ENCODE measurements around the gene PLPP1.
A peak's percentile ranks its signal among the peaks of the same experiment; 100 is the strongest.

PLPP1 gene

DNA sequence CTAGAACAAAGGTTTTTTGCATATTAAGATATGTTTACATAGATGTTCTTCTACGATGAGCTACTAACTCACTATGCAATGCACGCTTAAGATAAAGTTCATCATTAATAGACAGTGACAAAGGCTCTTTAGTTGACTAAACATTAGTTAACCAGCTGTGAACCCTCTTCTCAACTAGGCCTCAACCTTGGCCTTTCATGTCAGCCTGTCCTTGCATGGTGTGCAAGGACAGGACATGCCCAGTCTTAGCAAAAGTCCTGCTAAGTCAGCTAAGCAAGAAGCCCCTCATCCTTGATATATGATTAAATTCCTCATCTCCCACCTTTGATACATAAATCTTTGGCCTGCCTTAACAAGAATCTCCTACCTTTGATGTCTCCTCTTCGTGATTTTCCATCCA lies 50.9 kb downstream of the PLPP1 start:
- Histone ChIP-seq H3K9ac (ENCODE audit: low read depth in 1 of 2, low read length in 2 of 2) (no peak overlapping the region), H3K9me3 (ENCODE audit: control insufficient read depth in 2 of 2, low read length in 2 of 2) (no peaks in the 10 kb centered on the region), H3K4me3 (ENCODE audit: low read length in 2 of 2) (no peak overlapping the region), H3K36me3 (ENCODE audit: control insufficient read depth in 2 of 2, insufficient read depth in 2 of 2, low read length in 2 of 2) (peaks cover 0 to 3% of the 10 kb centered on the region in 2 donors), H3K27ac (ENCODE audit: low read depth in 2 of 2, low read length in 2 of 2) (no peak overlapping the region), H3K4me1 (ENCODE audit: control insufficient read depth in 2 of 2, insufficient read depth in 2 of 2, low read length in 2 of 2) (no peaks in the 10 kb centered on the region), H3K27me3 (ENCODE audit: control insufficient read depth in 2 of 2, insufficient read depth in 2 of 2, low read length in 2 of 2) (no peaks in the 10 kb centered on the region)

DNA sequence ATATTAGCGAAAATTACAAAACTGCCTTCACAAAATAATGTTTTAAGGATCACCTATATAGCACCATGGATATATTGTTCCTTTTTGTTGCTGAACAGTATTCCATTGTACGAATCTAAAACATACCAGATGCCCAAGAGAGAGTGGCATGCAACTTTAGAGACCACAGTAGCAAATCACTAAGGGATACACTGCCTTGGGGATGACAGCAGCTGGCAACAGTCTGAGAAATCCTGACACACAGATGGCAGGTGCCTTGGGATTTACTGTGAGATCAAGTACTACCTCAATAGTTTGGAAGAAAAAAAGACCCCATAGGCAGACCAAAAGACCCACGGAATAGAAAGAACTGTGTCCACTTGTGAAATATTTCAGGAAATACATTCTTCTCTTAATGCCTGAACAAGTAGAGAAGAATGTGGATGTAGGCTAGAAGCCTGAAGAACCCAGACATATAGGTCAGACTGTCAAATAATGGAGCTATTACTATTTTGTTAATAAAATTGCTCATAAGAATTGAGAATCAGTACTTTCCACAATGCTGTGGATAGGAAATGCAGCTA lies 53.4 kb downstream of the PLPP1 start:
- no peaks in the 10 kb centered on the region for H3K4me1 ChIP-seq (ENCODE audit: control insufficient read depth in 2 of 2, insufficient read depth in 2 of 2, low read length in 2 of 2)
- H3K27ac ChIP-seq (ENCODE audit: low read depth in 2 of 2, low read length in 2 of 2), result no peak overlapping the region
- H3K27me3 ChIP-seq (ENCODE audit: control insufficient read depth in 2 of 2, insufficient read depth in 2 of 2, low read length in 2 of 2), result no peaks in the 10 kb centered on the region
- peaks cover 0 to 3% of the 10 kb centered on the region in 2 donors for H3K36me3 ChIP-seq (ENCODE audit: control insufficient read depth in 2 of 2, insufficient read depth in 2 of 2, low read length in 2 of 2)
- no peak overlapping the region for H3K9ac ChIP-seq (ENCODE audit: low read depth in 1 of 2, low read length in 2 of 2)
- no peak overlapping the region for H3K4me3 ChIP-seq (ENCODE audit: low read length in 2 of 2)
- no peaks in the 10 kb centered on the region for H3K9me3 ChIP-seq (ENCODE audit: control insufficient read depth in 2 of 2, low read length in 2 of 2)

DNA sequence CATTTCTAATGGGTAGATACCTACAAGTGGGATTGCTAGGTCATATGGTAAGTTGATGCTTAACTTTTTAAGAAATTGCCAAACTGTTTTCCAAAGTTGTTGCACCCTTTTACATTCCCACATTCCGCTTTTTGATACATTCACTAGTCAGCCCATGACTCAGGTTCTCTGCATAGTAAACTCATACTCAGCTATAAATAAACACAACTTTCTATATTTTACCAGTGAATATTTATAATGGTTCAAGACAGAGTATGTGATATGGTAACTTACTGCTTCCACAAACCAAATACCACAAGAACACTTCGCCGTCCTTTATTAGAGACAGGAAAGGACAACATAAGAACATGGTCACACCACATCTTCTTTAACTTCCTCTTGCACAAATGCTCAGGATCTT lies 54.0 kb downstream of the PLPP1 start:
- no peaks in the 10 kb centered on the region for H3K9me3 ChIP-seq (ENCODE audit: control insufficient read depth in 2 of 2, low read length in 2 of 2)
- no peak overlapping the region for H3K27ac ChIP-seq (ENCODE audit: low read depth in 2 of 2, low read length in 2 of 2)
- no peaks in the 10 kb centered on the region for H3K27me3 ChIP-seq (ENCODE audit: control insufficient read depth in 2 of 2, insufficient read depth in 2 of 2, low read length in 2 of 2)
- no peak overlapping the region for H3K9ac ChIP-seq (ENCODE audit: low read depth in 1 of 2, low read length in 2 of 2)
- no peak overlapping the region for H3K4me3 ChIP-seq (ENCODE audit: low read length in 2 of 2)
- H3K4me1 ChIP-seq (ENCODE audit: control insufficient read depth in 2 of 2, insufficient read depth in 2 of 2, low read length in 2 of 2), result no peaks in the 10 kb centered on the region
- H3K36me3 ChIP-seq (ENCODE audit: control insufficient read depth in 2 of 2, insufficient read depth in 2 of 2, low read length in 2 of 2), result peaks cover 0 to 3% of the 10 kb centered on the region in 2 donors

DNA sequence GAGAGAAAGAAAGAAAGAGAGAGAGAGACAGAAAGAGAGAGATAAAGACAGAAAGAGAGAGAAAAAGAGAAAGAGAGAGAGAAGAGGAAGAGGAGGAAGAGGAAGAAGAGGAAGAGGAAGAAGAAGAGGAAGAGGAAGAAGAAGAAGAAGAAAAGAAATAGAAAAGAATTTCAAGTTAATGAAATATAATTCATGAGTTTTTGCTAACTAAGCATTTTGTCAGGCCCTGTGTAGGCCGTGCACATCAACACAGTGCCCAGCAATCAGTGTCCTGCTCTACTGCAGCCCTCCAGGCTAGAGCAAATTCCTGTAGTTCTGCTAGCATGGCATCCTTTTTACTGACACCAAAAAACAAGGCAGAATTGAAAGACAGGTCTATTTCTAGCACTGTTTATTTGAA lies 62.1 kb downstream of the PLPP1 start:
- Histone ChIP-seq H3K4me3 (ENCODE audit: low read length in 2 of 2) (no peak overlapping the region), H3K36me3 (ENCODE audit: control insufficient read depth in 2 of 2, insufficient read depth in 2 of 2, low read length in 2 of 2) (peaks cover 0 to 4% of the 10 kb centered on the region in 2 donors), H3K27me3 (ENCODE audit: control insufficient read depth in 2 of 2, insufficient read depth in 2 of 2, low read length in 2 of 2) (no peaks in the 10 kb centered on the region), H3K9ac (ENCODE audit: low read depth in 1 of 2, low read length in 2 of 2) (no peak overlapping the region), H3K27ac (ENCODE audit: low read depth in 2 of 2, low read length in 2 of 2) (no peak overlapping the region), H3K4me1 (ENCODE audit: control insufficient read depth in 2 of 2, insufficient read depth in 2 of 2, low read length in 2 of 2) (peaks cover 1 to 10% of the 10 kb centered on the region in 2 donors), H3K9me3 (ENCODE audit: control insufficient read depth in 2 of 2, low read length in 2 of 2) (no peaks in the 10 kb centered on the region)

DNA sequence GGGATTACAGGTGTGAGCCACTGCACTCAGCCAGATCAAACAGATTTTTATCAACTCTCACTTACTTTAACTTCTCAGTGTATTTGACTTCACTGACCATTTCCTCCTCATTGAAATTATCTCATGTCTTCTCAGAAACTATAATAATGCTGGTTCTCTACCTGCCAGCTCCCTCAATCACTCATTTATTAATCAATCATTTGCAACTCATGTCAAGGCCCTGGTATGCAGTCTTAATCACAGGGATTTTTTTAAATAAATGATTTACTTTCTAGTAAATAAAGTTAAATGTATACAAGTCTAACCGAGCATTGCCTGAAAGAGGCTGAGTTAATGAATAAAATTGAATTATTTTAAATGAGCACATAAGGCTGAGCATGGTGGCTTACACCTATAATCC lies 63.3 kb downstream of the PLPP1 start:
- H3K27me3 ChIP-seq (ENCODE audit: control insufficient read depth in 2 of 2, insufficient read depth in 2 of 2, low read length in 2 of 2), result no peaks in the 10 kb centered on the region
- H3K36me3 ChIP-seq (ENCODE audit: control insufficient read depth in 2 of 2, insufficient read depth in 2 of 2, low read length in 2 of 2), result peaks cover 0 to 4% of the 10 kb centered on the region in 2 donors
- H3K4me1 ChIP-seq (ENCODE audit: control insufficient read depth in 2 of 2, insufficient read depth in 2 of 2, low read length in 2 of 2), result peaks cover 8 to 11% of the 10 kb centered on the region in 2 donors
- no peak overlapping the region for H3K4me3 ChIP-seq (ENCODE audit: low read length in 2 of 2)
- no peaks in the 10 kb centered on the region for H3K9me3 ChIP-seq (ENCODE audit: control insufficient read depth in 2 of 2, low read length in 2 of 2)
- H3K9ac ChIP-seq (ENCODE audit: low read depth in 1 of 2, low read length in 2 of 2), result no peak overlapping the region
- no peak overlapping the region for H3K27ac ChIP-seq (ENCODE audit: low read depth in 2 of 2, low read length in 2 of 2)

DNA sequence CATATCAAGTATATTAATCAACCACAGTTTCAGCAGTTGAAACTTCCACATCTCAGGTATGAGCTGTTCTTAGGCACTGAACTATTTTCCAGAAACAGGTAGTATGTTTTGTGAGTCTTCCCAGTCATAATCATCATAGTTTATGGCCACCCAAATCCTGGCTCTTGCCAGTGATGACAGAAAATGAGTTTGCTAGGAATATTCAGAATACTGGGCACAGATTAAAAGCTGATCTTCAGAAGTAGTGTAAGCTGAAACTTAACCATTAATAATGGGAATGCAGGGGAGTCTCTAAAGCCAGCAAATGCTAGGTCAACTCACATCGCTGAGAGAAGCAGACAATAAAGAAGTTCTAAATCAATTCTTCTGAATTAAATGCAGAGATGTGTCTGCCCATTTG lies 64.5 kb downstream of the PLPP1 start:
- H3K9ac ChIP-seq (ENCODE audit: low read depth in 1 of 2, low read length in 2 of 2), result no peak overlapping the region
- H3K4me3 ChIP-seq (ENCODE audit: low read length in 2 of 2), result no peak overlapping the region
- H3K4me1 ChIP-seq (ENCODE audit: control insufficient read depth in 2 of 2, insufficient read depth in 2 of 2, low read length in 2 of 2), result peaks cover 8 to 11% of the 10 kb centered on the region in 2 donors
- no peaks in the 10 kb centered on the region for H3K27me3 ChIP-seq (ENCODE audit: control insufficient read depth in 2 of 2, insufficient read depth in 2 of 2, low read length in 2 of 2)
- peaks cover 0 to 9% of the 10 kb centered on the region in 2 donors for H3K36me3 ChIP-seq (ENCODE audit: control insufficient read depth in 2 of 2, insufficient read depth in 2 of 2, low read length in 2 of 2)
- no peak overlapping the region for H3K27ac ChIP-seq (ENCODE audit: low read depth in 2 of 2, low read length in 2 of 2)
- H3K9me3 ChIP-seq (ENCODE audit: control insufficient read depth in 2 of 2, low read length in 2 of 2), result no peaks in the 10 kb centered on the region

DNA sequence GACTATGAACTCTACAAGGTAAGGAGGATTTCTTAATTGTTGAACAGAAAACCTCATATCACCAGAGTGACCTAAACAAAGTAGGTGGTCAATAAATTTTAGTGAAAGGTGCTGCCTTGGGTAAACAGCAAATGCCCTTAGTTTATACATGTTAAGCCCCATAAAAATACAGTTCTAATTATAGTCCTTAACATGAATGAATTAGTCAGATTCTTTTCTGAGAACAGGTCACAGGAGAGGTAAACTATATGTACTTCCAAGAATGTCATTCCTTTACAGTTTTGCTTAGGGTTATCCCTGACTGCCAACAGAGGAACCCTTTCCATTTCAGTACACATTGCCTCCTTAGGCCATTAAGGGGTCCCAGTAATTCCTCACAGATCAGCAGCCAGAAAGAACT lies 64.9 kb downstream of the PLPP1 start:
- no peak overlapping the region for H3K9ac ChIP-seq (ENCODE audit: low read depth in 1 of 2, low read length in 2 of 2)
- H3K27me3 ChIP-seq (ENCODE audit: control insufficient read depth in 2 of 2, insufficient read depth in 2 of 2, low read length in 2 of 2), result no peaks in the 10 kb centered on the region
- no peaks in the 10 kb centered on the region for H3K9me3 ChIP-seq (ENCODE audit: control insufficient read depth in 2 of 2, low read length in 2 of 2)
- H3K36me3 ChIP-seq (ENCODE audit: control insufficient read depth in 2 of 2, insufficient read depth in 2 of 2, low read length in 2 of 2), result peaks cover 0 to 9% of the 10 kb centered on the region in 2 donors
- no peak overlapping the region for H3K4me3 ChIP-seq (ENCODE audit: low read length in 2 of 2)
- no peak overlapping the region for H3K27ac ChIP-seq (ENCODE audit: low read depth in 2 of 2, low read length in 2 of 2)
- H3K4me1 ChIP-seq (ENCODE audit: control insufficient read depth in 2 of 2, insufficient read depth in 2 of 2, low read length in 2 of 2), result peaks cover 8 to 11% of the 10 kb centered on the region in 2 donors

DNA sequence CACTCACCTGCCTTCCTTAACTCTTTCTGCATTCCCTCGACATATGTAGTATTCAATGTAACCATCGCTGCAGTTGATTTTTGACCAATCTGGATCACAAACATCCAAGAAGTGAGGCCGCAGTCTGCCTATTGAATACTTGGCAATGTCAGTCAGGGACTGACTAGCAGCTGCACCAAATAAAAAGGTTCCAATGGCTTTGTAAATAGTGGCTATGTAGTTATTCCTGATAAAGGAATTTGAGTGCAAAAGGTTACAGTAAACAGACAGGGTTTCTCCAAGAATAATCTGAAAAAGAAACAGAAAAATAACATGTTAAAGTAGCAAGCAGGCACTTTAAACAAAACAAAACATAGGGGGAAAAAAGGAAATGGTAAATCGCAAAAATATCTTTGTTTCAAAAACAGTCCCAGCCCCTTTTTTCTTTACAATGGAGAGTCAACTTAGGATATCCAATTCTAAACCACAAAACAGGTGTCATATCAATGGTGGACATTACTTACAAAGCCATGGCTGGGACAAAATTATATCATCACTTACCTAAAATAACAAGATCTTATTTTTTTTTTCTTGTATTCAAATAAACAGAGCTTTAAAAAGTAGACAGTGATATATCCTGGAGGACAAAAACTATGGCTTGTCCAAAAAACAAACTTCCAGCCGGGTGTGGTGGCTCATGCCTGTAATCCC lies 66.8 kb downstream of the PLPP1 start:
- Histone ChIP-seq H3K27me3 (ENCODE audit: control insufficient read depth in 2 of 2, insufficient read depth in 2 of 2, low read length in 2 of 2) (no peaks in the 10 kb centered on the region), H3K9me3 (ENCODE audit: control insufficient read depth in 2 of 2, low read length in 2 of 2) (no peaks in the 10 kb centered on the region), H3K4me1 (ENCODE audit: control insufficient read depth in 2 of 2, insufficient read depth in 2 of 2, low read length in 2 of 2) (peaks cover 8 to 11% of the 10 kb centered on the region in 2 donors), H3K27ac (ENCODE audit: low read depth in 2 of 2, low read length in 2 of 2) (peak overlapping the region in 1 of 2 donors; percentile 46), H3K36me3 (ENCODE audit: control insufficient read depth in 2 of 2, insufficient read depth in 2 of 2, low read length in 2 of 2) (peaks cover 0 to 9% of the 10 kb centered on the region in 2 donors), H3K4me3 (ENCODE audit: low read length in 2 of 2) (no peak overlapping the region), H3K9ac (ENCODE audit: low read depth in 1 of 2, low read length in 2 of 2) (no peak overlapping the region)

DNA sequence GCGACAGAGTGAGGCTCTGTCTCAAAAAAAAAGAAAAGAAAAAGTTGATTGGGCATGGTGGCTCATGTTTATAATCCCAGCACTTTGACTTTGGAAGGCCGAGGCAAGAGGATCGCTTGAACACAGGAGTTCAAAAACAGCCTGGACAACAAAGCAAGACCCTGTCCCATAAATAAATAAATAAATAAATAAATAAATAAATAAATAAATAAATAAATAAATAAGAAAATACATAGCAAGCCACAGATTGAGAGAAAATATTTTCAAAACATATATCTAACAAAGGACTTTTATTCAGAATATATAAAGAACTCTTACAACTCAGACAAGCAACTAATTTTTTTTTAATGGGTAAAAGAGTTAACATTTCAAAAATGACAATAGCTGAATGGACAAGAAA lies 71.2 kb downstream of the PLPP1 start:
- H3K36me3 ChIP-seq (ENCODE audit: control insufficient read depth in 2 of 2, insufficient read depth in 2 of 2, low read length in 2 of 2), result peaks cover 0 to 9% of the 10 kb centered on the region in 2 donors
- no peak overlapping the region for H3K9ac ChIP-seq (ENCODE audit: low read depth in 1 of 2, low read length in 2 of 2)
- peaks cover 5 to 8% of the 10 kb centered on the region in 2 donors for H3K4me1 ChIP-seq (ENCODE audit: control insufficient read depth in 2 of 2, insufficient read depth in 2 of 2, low read length in 2 of 2)
- H3K27me3 ChIP-seq (ENCODE audit: control insufficient read depth in 2 of 2, insufficient read depth in 2 of 2, low read length in 2 of 2), result no peaks in the 10 kb centered on the region
- H3K27ac ChIP-seq (ENCODE audit: low read depth in 2 of 2, low read length in 2 of 2), result no peak overlapping the region
- H3K4me3 ChIP-seq (ENCODE audit: low read length in 2 of 2), result no peak overlapping the region
- H3K9me3 ChIP-seq (ENCODE audit: control insufficient read depth in 2 of 2, low read length in 2 of 2), result no peaks in the 10 kb centered on the region

DNA sequence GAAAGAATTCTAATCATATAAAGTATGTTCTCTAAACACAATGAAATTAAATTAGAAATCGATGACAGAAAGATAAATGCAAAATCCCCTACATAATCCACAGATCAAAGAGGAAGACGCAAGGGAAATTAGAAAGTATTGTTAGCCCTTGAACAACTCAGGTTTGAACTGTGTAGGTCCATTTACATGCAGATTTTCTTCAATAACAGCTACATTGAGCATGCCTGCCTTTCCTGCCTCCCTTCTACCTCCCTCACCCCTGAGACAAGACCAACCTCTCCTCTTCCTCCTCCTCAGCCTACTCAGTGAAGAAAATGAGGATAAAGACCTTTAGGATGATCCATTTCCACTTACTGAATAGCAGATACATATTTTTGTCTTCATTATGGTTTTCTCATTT lies 75.2 kb downstream of the PLPP1 start:
- H3K27ac ChIP-seq (ENCODE audit: low read depth in 2 of 2, low read length in 2 of 2), result no peak overlapping the region
- H3K4me3 ChIP-seq (ENCODE audit: low read length in 2 of 2), result no peak overlapping the region
- no peak overlapping the region for H3K9ac ChIP-seq (ENCODE audit: low read depth in 1 of 2, low read length in 2 of 2)
- peaks cover 3 to 4% of the 10 kb centered on the region in 2 donors for H3K36me3 ChIP-seq (ENCODE audit: control insufficient read depth in 2 of 2, insufficient read depth in 2 of 2, low read length in 2 of 2)
- H3K27me3 ChIP-seq (ENCODE audit: control insufficient read depth in 2 of 2, insufficient read depth in 2 of 2, low read length in 2 of 2), result no peaks in the 10 kb centered on the region
- H3K9me3 ChIP-seq (ENCODE audit: control insufficient read depth in 2 of 2, low read length in 2 of 2), result no peaks in the 10 kb centered on the region
- no peaks in the 10 kb centered on the region for H3K4me1 ChIP-seq (ENCODE audit: control insufficient read depth in 2 of 2, insufficient read depth in 2 of 2, low read length in 2 of 2)
